ENCODE results near the gene ZNF329.
A peak's percentile ranks its signal among the peaks of the same experiment; 100 is the strongest.

The ZNF329 gene

DNA sequence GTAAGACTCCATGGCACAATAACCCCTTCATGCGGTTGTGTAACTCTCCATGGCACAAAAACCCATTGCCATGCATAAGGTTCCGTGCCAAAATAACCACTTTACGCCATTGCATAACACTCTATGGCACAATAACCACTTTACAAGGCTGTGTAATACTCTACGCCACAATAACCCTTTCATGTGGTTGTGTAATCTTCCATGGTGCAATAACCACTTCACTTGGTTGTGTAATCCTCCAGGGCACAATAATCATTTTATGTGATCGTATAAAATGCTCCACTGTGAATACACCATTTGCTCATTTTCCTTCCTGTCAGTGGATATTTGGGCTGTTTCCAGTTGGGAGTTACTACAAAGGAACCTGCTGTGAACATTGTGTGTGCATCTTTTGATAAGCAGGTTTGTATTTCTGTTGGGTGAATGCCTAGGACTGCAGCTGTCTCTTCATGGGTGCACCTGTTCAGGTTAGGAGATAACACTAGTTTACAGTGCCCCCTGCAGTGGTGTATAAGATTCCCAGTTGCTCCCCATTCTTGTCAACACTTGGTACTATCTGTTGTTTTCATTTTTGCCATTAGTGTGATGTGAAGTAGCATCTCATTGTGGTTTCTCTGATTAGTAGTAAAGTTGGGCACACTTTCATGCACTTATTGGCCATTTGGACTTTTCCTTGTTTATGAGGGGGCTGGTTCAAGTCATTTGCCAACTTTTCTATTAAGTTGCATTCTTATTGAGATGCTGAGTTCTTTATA is 31.4 kb downstream of the ZNF329 start:
- no peak for DNase-seq (ENCODE audit: low spot score)

DNA sequence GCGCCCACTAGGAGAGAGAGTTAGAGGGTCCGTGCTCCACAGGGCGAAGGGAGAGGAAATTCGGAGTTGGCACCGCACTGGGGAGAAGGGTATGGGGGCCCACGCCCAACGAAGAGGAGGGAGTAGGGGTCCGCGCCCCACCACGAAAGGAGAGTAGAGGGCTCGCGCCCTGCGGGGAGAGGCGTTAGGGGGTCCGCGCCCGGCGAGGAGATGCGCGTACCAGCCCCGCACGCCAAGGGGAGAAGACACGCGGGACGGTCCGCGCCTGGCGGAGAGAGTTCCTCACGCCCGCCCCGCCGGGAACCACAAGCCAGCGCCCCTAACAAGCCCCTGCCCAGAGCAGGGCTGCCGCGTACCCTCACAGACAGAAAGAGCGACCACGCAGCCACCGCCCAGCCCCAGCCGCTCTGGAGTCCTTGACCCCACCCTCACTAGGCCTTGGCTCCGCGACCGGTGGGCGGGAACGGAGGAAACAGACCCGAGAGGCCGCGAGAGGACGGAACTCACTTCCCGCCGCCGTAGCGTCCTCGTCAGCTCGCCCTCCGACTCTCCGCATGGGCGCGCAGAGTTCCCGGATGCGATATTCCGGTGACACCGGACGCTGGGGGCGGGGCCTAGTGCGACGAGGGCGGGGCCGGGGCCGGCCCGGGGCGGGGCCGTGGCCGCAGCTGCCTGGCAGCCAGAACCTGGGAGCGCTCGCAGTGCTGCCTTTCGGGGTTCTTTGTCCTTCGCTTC is 32.6 kb downstream of the ZNF329 start:
- DNase-seq (ENCODE audit: low spot score): no peak

DNA sequence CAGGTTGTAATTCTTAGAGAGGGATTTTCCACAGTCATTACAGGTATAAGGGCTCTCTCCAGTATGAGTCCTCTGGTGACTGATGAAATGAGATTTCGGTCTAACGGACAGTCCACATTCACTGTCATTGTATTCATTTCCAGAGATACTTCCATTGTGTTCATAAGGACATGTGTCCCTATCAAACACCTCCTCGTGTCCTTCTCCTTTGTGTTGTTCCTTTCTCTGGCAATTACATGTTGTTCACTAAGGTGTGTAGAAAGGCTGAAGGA is 42.1 kb downstream of the ZNF329 start:
- no peak for DNase-seq (ENCODE audit: low spot score)

DNA sequence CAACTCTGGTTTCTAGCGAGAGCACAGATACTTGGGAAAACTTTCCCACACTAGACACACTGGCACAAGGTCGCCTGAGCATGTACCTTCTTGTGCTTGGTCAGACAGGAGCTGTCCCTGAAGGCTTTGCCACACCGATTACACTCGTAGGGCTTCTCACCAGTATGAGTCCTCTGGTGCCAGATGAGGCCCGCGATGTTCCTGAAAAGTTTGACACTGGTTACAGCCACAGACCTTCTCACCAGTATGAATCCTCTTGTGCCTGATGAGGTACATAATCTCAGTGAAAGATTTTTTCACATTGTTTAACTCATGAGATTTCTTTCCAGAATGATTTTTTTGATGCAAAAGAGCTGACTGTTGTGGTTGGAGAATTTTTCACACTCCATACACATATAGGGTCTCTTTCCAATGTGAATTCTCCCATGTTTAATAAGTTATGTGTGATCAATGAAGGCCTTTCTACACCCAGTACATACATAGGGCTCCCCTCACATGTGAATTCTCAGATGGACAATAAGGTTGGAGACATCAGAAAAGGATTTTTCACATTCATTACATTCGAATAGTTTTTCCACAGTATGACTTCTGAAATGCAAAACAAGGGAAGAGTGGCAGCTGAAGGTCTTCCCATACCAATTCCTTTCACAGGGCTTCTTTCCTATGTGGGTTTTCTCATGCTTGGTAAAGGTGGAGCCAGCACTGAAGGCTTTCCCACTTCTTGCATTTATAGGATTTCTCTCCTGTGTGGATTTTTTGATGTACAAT is 42.6 kb downstream of the ZNF329 start:
- DNase-seq (ENCODE audit: low spot score): no peak

DNA sequence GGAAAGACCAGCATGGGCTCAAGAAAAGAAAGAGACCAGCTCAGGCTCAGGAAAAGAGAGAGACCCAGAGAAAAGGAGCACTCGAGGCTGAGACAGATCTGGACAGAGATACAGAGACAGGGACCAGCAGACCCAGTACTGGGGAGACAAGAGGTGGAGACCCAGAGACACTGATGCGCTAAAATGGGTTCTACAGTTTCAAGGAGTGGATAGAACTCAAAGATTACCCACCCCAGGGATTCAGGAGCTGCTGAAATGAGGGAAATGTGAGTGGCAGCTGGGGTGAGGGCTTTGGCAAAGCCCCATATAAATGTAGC is 51.9 kb downstream of the ZNF329 start:
- no peak for DNase-seq (ENCODE audit: low spot score)

DNA sequence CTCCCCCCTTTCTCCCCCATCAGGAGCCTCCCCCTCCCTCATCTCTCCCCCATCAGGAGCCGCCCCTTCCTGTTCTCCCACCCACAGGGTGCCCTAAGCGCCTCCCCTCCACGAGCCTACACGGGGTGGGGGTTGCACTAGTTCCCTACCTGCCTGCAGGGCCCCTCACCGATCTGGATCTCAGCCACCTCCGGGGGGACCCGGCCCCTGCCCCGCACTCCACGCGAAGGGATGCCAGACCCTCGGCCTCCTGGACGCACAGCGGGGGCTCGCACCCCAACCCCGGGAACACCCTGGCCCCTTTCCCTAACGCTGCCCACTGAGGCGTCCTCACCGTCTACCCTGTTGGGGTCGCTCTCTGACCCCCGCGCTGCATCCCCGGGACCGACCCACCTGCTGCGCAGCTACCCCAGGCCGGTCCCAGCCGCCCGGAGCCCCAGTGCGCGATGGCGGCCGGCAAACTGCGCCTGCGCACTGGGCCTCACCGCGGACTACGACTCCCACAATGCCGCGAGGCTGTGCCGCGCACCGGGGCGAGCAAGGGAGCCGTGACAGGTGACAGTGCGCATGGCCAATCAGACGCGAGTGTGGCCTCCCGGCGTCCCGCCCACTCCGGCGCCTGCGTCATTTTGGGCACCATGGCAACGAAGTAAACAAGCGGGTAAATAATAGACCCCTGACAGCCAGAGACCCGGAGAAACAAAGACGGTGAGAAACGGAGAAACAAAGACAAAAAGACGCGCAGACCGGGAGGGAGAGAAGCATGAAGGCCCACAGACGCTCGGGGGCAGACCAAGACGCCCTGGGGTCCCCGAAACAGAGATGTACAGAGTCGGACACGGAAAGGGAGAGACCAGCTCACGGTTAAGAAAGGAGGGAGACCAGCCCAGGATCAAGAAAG is 52.6 kb downstream of the ZNF329 start, which contains the start of gene ZSCAN18:
TSS of gene ZSCAN18 (minus strand) at position 451 of the 901 bp plus-strand sequence. CDS start 7,964 bp downstream, outside the sequence.
- peak; percentile 99 for DNase-seq (ENCODE audit: low spot score)

DNA sequence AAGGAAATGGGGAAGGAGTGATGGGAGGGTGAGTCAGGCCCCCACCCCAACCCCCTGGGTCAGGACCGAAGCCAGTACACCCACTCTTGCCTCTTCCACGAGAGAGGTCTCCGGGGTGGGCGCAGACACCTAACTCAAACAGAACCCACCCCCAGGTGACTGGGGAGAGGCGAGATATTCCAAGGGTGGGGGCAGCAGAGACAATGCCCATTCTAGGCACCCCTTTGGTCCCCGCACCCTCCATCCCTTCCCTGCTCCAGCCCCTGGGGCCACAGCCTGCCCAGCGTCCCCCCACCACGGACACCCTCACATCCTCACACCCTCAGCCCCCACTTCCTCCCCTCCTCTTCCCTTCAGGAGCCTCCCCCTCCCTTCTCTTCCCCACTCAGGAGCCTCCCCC is 53.2 kb downstream of the ZNF329 start:
- no peak for DNase-seq (ENCODE audit: low spot score)

DNA sequence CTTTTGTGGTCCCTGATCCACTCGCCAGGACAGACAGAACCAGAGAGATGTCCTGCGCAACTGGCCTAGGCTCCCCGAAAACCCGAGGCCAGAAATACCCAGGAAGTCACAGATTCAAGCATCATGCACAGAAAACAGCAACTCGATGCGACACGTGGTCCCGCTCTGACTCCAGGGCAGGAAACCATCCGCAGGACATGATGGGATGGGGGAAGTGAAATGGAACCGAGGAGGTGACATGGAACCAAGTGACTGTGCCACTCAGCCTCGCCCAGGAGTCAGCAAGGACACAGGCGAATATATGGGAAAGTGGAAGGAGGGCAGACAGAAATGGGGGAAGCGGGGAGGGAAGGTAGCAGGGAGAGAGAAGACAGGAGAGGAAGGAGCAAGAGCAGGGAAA is 53.7 kb downstream of the ZNF329 start:
- no peak for DNase-seq (ENCODE audit: low spot score)

DNA sequence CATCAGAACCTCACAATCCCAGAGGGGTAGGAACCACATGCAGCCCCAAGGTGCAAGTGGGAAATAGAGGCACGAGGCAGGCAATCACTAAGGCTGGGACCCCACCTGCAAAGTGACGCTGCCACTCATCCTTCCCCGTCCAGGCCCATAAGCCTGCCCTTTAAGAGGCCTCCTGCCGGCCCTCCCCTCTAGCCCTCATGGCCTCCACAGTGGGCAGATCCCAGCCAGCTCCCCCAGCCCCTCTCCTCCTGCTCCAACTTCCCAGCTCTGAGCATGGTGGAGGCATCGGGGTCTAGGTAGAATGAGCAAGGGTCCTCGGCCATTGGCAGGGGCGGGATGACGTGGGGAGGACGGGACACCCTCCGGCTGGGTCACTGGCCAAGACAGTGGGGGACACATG is 55.3 kb downstream of the ZNF329 start:
- no peak for DNase-seq (ENCODE audit: low spot score)

DNA sequence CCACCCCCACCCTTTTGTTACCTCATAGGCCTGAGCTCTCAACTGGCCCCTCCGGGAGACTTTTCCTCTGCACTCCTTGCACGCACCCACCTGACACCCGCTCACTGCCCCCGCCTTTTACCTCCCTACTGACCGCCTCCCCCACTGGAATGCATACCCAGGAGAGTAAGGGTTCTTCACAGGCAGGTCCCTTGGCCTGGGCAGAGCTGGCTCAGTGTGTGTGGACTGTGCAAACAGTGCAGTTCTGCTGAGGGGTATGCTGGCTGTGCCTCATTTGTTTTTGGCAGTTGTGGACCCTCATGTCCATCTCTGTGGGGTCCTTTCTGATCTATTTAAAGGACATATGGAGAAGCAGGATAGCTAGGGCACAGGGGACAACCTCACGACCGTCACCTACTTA is 57.5 kb downstream of the ZNF329 start:
- no peak for DNase-seq (ENCODE audit: low spot score)

DNA sequence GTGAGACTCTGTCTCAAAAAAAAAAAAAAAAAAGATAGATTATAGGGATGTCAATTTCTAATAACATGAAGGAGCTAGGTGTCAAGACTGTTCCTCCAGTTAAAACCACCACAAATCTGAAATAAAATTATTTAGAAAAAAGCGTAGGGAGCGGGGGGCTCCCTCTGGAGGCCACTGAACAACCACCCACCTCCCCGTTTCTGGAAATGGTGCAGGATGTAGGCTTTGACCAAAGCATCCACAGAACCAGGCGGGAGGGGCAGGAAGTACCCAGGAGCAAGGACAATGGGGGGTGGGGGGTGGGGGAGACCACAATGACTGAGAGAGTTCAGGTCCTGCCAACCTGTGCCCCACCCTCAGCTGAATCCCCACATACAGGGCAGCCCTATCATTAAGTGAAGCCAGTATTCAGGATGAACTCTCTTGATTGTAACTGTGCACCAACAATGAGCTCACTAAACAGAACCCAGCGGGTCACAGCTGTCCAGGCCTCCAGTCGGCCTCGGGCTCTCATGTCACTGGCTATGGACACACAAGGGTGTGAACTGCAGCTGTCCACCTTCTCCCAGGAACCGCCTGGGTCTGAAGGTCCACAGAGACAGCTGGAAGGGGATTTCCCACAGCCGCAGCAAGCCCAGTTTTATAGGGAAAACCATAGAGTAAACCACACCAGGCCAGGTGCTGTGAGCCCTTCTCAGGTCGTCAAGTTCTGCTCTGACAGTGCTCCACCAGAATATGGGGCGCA is 59.2 kb downstream of the ZNF329 start:
- DNase-seq (ENCODE audit: low spot score): no peak

DNA sequence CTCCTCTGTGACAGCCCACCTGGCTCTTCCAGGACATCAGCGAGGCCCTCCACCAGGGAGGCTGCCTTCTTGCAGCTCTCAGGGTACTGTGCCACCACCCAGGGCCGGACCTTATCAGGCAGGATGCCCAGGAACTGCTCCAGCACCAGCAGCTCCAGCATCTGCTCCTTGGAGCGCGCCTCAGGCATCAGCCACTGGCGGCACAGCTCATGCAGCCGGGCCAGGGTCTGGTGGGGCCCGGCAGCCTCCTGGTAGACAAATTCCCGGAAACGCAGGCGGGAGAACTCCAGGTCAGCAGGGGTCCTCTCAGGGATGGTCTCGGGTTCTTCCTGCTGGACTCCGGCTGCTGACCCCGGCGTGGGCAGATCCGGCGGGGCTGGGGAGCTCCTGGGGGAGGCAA is 60.7 kb downstream of the ZNF329 start:
- no peak for DNase-seq (ENCODE audit: low spot score)

DNA sequence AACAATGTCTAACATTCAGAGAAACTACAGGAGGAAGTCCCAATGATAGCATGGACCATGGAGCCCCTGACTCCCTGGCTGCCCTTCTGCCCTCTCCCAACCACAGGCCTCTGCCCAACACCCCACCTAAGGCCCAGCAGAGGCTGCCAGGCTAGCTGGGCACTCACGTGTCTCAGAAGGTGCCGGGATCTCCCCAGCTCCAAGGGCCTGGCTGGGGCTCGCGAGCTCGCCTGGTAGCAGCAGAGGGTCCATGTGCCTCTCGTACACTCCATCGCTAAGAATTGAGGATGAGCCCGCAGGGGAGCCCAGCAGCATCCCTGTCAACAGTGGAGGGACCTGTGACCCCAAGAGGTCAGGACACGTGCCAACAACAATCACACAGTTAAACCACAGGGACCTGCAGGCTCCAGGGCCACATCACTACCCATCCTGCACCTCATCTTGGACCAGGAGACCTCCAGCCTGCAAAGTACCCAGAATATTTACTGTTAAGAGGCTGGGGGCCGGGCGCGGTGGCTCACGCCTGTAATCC is 62.0 kb downstream of the ZNF329 start:
- DNase-seq (ENCODE audit: low spot score): no peak

DNA sequence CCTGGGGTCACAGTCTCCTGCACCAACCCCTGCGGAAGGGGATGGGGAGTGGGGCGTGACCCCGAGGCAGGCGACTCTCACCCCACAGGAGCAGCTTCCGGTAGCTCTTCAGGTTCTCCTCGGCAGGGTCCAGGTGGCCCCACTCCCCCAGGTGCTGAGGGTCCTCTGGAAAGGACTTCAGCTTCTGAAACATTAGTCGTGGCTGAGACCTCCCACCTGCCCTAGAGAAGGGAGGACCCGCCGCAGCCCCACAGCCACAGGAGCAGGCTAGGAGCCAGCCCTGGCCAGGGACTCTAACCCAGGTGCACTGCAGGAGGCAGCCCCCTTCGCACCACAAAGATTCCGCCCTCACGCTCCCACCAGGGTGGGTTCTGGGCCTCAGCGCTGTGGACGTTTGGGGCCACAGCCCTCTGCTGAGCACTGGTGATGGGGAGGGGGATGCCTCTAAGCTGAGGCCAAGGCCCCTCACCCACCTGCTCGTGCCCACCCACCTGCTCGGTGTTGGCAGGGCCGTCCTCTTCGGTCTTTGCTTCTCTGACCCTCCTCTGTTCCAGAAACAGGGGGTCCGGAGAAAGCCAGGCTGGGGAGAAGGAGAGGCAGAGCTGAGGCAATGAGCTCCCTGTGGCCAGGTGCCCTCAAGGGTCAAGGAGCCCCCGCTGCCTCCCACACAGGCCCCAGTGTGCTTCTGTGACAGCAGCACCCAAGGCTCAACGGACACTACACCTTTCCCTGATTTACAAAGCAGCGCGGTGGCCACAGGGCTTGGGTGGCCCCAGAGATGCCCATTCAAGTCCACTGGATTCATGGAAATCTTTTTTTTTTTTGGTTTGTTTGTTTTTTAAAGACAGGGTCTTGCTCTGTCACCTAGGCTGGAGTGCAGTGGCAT is 63.5 kb downstream of the ZNF329 start:
- DNase-seq (ENCODE audit: low spot score): no peak

DNA sequence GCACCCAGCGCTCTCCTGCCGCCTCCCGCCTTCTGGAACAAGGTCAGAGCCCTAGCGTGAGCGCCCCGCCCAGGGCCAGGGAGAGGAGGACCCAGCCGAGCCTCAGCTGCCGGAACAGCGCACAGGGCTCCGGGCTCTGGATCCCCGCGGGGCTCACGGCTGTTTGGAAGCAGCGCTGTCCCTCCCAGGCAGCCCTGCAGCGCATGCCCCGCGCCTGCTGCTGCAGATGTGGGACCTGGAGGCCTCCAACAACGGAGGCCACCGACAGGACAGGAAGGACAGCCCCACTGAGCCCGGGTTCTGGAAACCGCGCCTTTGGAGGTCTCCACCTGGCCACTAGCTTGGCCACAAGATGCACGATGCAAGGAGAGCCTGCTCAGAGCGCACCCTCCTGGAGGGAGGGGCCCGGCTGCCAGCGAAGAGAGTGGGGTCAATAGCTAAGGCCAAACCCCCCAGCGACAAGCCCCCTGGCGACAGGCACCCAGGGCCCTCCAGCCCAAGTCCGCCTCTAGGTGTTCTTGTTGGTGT is 65.2 kb downstream of the ZNF329 start:
- DNase-seq (ENCODE audit: low spot score): no peak

DNA sequence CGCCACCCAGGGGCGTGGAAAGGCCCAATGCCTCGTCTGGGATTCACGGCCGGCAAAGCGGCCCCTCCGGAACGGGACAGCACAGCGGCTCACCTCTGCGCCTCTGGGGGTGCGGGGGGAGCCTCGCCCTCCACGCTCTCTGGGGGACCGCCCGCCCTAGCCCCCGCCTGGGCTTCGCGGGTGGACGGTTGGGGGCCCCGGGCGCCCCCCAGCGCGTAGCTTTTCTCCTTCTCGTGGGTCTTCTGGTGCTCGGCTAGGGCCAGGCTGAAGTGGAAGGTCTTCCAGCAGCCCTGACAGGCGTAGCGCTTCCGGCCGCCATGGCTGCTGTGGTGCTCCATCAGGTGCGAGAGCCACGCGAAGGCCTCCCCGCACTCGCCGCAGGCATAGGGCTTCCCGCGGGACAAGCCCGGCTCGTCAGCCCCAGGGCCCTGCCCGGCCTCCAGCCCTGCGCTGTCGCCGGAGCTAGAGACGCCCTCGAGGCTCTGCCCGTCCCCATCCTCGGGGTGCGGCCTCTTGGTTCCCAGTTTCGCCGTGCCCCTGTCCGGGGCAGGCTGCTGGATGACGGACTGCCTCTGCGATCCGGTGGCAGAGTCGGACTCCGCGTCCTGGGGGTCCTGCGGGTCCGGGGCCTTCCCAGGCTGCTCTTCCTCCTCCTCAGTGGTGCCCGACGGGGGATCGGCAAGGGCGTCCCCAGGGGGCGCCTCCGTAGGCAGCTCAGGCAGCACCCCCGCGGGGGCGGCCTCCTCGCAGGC is 65.8 kb downstream of the ZNF329 start:
- DNase-seq (ENCODE audit: low spot score): no peak

DNA sequence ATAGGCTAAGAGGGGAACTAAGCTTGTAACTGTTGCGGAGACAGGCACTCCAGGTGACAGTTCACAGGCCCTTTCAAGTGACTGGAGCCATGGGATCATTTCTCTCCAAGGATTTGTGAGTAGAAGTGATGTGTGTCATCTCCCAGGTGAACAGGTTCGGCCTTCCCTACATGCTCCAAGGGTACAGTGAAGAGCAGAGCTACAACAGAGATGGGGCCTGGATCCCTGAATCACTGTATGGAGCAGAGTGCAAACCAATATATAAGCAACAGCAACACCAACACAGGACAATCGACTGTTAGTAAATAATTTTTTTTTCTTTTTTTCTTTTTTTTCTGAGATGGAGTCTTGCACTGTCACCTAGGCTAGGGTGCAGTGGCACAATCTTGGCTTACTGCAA is 67.6 kb downstream of the ZNF329 start:
- DNase-seq (ENCODE audit: low spot score): no peak

DNA sequence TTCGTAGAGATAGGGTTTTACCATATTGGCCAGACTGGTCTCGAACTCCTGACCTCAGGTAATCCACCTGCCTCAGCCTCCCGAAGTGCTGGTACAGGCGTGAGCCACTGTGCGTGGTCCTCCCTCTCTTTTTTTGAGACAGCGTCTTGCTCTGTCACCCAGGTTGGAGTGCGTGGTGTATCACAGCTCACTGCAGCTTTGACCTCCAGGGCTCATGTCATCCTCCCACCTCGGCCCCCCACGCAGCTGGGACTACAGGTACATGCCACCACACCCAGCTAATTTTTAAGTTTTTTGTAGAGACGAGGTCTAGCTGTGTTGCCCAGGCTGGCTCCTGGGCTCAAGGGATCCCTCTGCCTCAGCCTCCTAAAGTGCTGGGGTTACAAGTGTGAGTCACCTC is 70.8 kb downstream of the ZNF329 start:
- DNase-seq (ENCODE audit: low spot score): no peak

Measured in germinal center (tissue), 1 donor.